HG02870 (cell line): ENCODE data around the gene TRIO.

Experiments
- ATAC-seq: cut with Tn5 transposase; IDR thresholded peaks from one replicate; pipeline ENCODE4 v1.9.1; 2021; ENCODE audit warnings: mild to moderate bottlenecking, moderate library complexity; ENCODE audit not compliant: unreplicated experiment

Gene TRIO

GRCh38 chr5:14443671-14444093 lies 300.5 kb downstream of the TRIO start:
- no peak for ATAC-seq

GRCh38 chr5:14444161-14444560 lies 301.0 kb downstream of the TRIO start:
- no peak for ATAC-seq

GRCh38 chr5:14445013-14445412 lies 301.9 kb downstream of the TRIO start:
- ATAC-seq = no peak

GRCh38 chr5:14445576-14446290 lies 302.6 kb downstream of the TRIO start:
- no peak for ATAC-seq

GRCh38 chr5:14447958-14448911 lies 305.1 kb downstream of the TRIO start:
- peak; percentile 56 for ATAC-seq

- ATAC-seq = no peak
Observed at GRCh38 chr5:14449052-14449661, 306.0 kb downstream of the TRIO start.

GRCh38 chr5:14450018-14450524 lies 306.9 kb downstream of the TRIO start:
- no peak for ATAC-seq

- ATAC-seq = no peak
Observed at GRCh38 chr5:14450742-14451141, 307.6 kb downstream of the TRIO start.

- no peak for ATAC-seq
Observed at GRCh38 chr5:14451871-14452270, 308.7 kb downstream of the TRIO start.

GRCh38 chr5:14452685-14453454 lies 309.7 kb downstream of the TRIO start:
- no peak for ATAC-seq

GRCh38 chr5:14453481-14453880 lies 310.3 kb downstream of the TRIO start:
- ATAC-seq = no peak

- ATAC-seq = no peak
Observed at GRCh38 chr5:14455814-14456321, 312.7 kb downstream of the TRIO start.

GRCh38 chr5:14457476-14457875 lies 314.3 kb downstream of the TRIO start:
- ATAC-seq = no peak

GRCh38 chr5:14458414-14458813 lies 315.3 kb downstream of the TRIO start:
- ATAC-seq = no peak

- no peak for ATAC-seq
Observed at GRCh38 chr5:14460844-14461398, 317.8 kb downstream of the TRIO start.

- ATAC-seq = no peak
Observed at GRCh38 chr5:14462681-14463080, 319.5 kb downstream of the TRIO start.

GRCh38 chr5:14463629-14464028 lies 320.5 kb downstream of the TRIO start:
- no peak for ATAC-seq

- ATAC-seq = no peak
Observed at GRCh38 chr5:14464096-14464495, 321.0 kb downstream of the TRIO start.

GRCh38 chr5:14464671-14465070 lies 321.5 kb downstream of the TRIO start:
- no peak for ATAC-seq

GRCh38 chr5:14465116-14465515 lies 322.0 kb downstream of the TRIO start:
- no peak for ATAC-seq
